ENCODE data around the gene PDE4DIP. TPM values are rescaled to one million over a fixed set of nuclear protein-coding genes. Genes with fewer than 3 reads are reported as not detected.
"Not testable (repeated sequence)": the region's sequence is repeated elsewhere in the genome, so short reads cannot be mapped to it uniquely, and the experiment has no call there.

PDE4DIP gene
- total RNA-seq, 2 experiments from 2014 or later, result 21.5 to 22.3 TPM

DNA sequence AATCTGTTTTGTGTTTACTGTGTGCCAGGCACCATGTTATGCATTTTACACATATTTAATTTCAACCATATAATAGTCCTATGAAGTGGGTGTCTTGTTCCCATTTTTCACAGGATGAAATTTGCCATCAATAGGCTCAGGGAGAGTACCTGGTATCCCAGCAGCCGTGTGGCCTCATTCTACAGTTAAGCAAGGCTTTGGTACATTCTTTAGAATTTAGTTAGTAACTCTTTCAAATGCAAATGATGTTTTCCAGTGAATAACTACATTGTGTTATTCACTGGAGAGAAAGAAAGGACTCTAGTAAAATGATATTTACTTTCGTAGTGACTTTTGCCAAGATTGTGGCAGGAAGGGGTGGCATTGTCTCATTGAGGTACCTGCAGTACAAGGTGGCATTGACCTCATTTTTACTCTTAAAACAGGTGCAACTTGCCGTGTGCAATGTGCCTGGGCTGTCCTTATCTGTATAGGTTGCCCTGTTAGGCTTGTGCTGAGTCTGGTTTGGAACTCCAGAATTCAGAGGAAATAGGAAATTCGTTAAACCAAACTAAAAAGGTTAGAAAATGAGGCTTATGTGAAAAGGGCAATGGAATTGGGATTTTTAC lies 65.1 kb downstream of the PDE4DIP start:
- not testable (repeated sequence) for H3K27me3 Mint-ChIP-seq (ENCODE audit: low read depth)

GRCh38 chr1:148911303-148911928 lies 67.2 kb downstream of the PDE4DIP start:
- H3K36me3 Mint-ChIP-seq (ENCODE audit: low read depth); H3K27me3 Mint-ChIP-seq (ENCODE audit: low read depth); CTCF ChIA-PET; H3K9me3 Mint-ChIP-seq (ENCODE audit: insufficient read depth); ATAC-seq; H3K4me3 Mint-ChIP-seq; DNase-seq; H3K27ac Mint-ChIP-seq; POLR2A ChIA-PET; H3K4me1 Mint-ChIP-seq (ENCODE audit: low read depth): not testable (repeated sequence)

More for the DNA sequence above, 65.1 kb downstream of the PDE4DIP start:
- H3K4me3 Mint-ChIP-seq; POLR2A ChIA-PET; CTCF ChIA-PET; H3K36me3 Mint-ChIP-seq (ENCODE audit: low read depth); ATAC-seq; DNase-seq; H3K4me1 Mint-ChIP-seq (ENCODE audit: low read depth); H3K9me3 Mint-ChIP-seq (ENCODE audit: insufficient read depth); H3K27ac Mint-ChIP-seq: not testable (repeated sequence)

- H3K27ac Mint-ChIP-seq; H3K4me3 Mint-ChIP-seq; POLR2A ChIA-PET; H3K27me3 Mint-ChIP-seq (ENCODE audit: low read depth); CTCF ChIA-PET; ATAC-seq; H3K4me1 Mint-ChIP-seq (ENCODE audit: low read depth); H3K9me3 Mint-ChIP-seq (ENCODE audit: insufficient read depth); DNase-seq; H3K36me3 Mint-ChIP-seq (ENCODE audit: low read depth): not testable (repeated sequence)
Observed at GRCh38 chr1:148916222-148916621, 72.0 kb downstream of the PDE4DIP start.

- H3K4me3 Mint-ChIP-seq; H3K27me3 Mint-ChIP-seq (ENCODE audit: low read depth); H3K9me3 Mint-ChIP-seq (ENCODE audit: insufficient read depth); H3K4me1 Mint-ChIP-seq (ENCODE audit: low read depth); H3K27ac Mint-ChIP-seq; DNase-seq; ATAC-seq; H3K36me3 Mint-ChIP-seq (ENCODE audit: low read depth); POLR2A ChIA-PET; CTCF ChIA-PET: not testable (repeated sequence)
Observed at GRCh38 chr1:148916695-148917348, 72.6 kb downstream of the PDE4DIP start.

DNA sequence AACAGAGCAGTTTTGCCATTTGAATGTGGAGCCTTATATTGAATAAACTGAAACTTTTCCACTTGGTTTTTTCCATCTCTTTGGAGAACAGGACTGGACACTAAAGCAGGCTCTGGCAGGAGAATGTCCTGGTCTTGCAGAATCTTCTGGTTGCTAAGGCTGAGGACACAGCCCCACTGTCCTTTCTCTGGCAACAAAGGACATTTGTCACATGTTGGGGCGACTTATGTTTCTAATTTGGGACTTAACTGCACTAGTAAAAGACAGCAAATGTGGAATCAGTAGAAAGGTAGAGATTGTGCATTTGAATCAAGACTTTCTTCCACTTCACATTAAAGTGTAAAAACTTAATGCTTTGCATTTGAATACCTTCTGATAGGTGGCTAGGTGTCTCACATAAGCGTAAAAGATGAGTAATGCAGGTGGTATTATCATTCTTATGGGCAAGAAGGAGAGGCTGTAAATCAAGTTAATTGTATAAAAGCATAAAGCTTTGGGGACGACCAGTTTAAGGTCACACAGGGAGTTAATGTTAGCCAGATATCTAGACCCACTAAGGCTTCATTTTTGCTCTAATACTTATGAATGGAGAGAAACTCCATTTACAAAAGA lies 74.7 kb downstream of the PDE4DIP start:
- ATAC-seq; POLR2A ChIA-PET; CTCF ChIA-PET; H3K27ac Mint-ChIP-seq; H3K36me3 Mint-ChIP-seq (ENCODE audit: low read depth); H3K9me3 Mint-ChIP-seq (ENCODE audit: insufficient read depth); H3K4me1 Mint-ChIP-seq (ENCODE audit: low read depth); H3K4me3 Mint-ChIP-seq; DNase-seq; H3K27me3 Mint-ChIP-seq (ENCODE audit: low read depth): not testable (repeated sequence)

GRCh38 chr1:148921047-148921446 lies 76.8 kb downstream of the PDE4DIP start:
- H3K9me3 Mint-ChIP-seq (ENCODE audit: insufficient read depth); H3K27ac Mint-ChIP-seq; DNase-seq; H3K4me1 Mint-ChIP-seq (ENCODE audit: low read depth); POLR2A ChIA-PET; H3K4me3 Mint-ChIP-seq; H3K36me3 Mint-ChIP-seq (ENCODE audit: low read depth); ATAC-seq; H3K27me3 Mint-ChIP-seq (ENCODE audit: low read depth); CTCF ChIA-PET: not testable (repeated sequence)

DNA sequence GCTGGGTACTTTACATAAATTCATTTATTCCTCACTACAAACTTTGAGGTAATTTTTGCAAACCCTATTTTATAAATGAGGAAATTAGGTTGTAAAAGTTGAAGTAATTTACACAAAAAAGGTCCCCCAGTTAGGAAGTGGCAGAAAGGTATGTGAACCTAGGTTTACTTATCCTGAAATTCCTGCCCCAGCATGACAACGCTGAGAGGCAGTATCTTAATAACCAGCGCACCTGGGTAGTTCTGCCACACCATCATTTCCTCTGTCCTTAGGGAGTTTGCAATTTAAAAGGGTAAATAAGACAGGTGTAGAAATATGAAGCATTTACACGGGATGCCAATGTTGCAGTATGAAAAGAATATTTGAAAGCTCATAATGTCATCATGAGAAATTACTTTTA lies 79.6 kb downstream of the PDE4DIP start:
- POLR2A ChIA-PET; H3K36me3 Mint-ChIP-seq (ENCODE audit: low read depth); CTCF ChIA-PET; H3K27ac Mint-ChIP-seq; H3K4me1 Mint-ChIP-seq (ENCODE audit: low read depth); ATAC-seq; DNase-seq; H3K9me3 Mint-ChIP-seq (ENCODE audit: insufficient read depth); H3K4me3 Mint-ChIP-seq; H3K27me3 Mint-ChIP-seq (ENCODE audit: low read depth): not testable (repeated sequence)

GRCh38 chr1:148927645-148928044 lies 83.4 kb downstream of the PDE4DIP start:
- DNase-seq; H3K27ac Mint-ChIP-seq; H3K4me3 Mint-ChIP-seq; POLR2A ChIA-PET; H3K4me1 Mint-ChIP-seq (ENCODE audit: low read depth); H3K36me3 Mint-ChIP-seq (ENCODE audit: low read depth); ATAC-seq; H3K27me3 Mint-ChIP-seq (ENCODE audit: low read depth); CTCF ChIA-PET; H3K9me3 Mint-ChIP-seq (ENCODE audit: insufficient read depth): not testable (repeated sequence)

DNA sequence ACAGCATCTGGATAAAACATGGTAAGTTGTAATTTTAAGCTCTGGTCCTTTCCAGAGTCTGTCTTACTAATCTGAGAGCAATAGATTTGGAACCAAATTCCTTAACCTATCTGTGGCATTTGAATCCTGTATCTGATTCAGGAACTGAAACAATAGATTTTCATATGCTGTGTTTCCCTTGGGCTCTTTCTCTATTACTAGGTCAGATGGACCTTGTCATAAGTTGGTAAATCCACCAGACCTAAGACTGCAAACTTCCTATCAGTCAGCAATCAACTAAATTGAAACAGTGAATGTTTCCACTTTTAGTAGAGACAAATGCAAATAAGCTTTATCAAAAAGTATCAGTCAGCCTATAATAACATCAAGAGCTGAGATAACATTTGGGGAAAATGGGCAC lies 85.0 kb downstream of the PDE4DIP start:
- H3K4me1 Mint-ChIP-seq (ENCODE audit: low read depth); POLR2A ChIA-PET; ATAC-seq; H3K27ac Mint-ChIP-seq; H3K4me3 Mint-ChIP-seq; H3K36me3 Mint-ChIP-seq (ENCODE audit: low read depth); H3K9me3 Mint-ChIP-seq (ENCODE audit: insufficient read depth); CTCF ChIA-PET; H3K27me3 Mint-ChIP-seq (ENCODE audit: low read depth); DNase-seq: not testable (repeated sequence)

- H3K27ac Mint-ChIP-seq; H3K9me3 Mint-ChIP-seq (ENCODE audit: insufficient read depth); H3K4me1 Mint-ChIP-seq (ENCODE audit: low read depth); H3K4me3 Mint-ChIP-seq; CTCF ChIA-PET; ATAC-seq; POLR2A ChIA-PET; H3K27me3 Mint-ChIP-seq (ENCODE audit: low read depth); H3K36me3 Mint-ChIP-seq (ENCODE audit: low read depth); DNase-seq: not testable (repeated sequence)
Observed at GRCh38 chr1:148935381-148936002, 91.3 kb downstream of the PDE4DIP start.

DNA sequence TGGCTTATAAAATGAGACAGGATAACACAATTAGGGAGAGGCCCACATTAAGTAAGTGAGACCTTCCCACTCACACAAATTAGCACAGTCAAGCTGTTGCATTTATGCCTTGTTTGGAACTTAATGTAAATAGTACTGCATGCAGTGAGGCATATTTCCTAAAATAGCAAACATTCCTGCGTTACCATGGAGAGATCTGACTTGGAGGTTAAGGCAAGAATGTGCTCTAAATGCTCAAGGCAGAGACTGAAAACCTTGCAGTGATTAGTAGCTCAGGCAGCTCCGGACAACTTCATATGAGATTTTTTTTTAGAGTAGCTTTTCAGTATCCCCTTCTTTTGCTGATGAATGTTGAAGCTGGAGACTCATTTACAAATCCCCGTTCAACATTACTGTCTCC lies 98.7 kb downstream of the PDE4DIP start:
- ATAC-seq; H3K27me3 Mint-ChIP-seq (ENCODE audit: low read depth); H3K36me3 Mint-ChIP-seq (ENCODE audit: low read depth); H3K27ac Mint-ChIP-seq; POLR2A ChIA-PET; CTCF ChIA-PET; H3K4me3 Mint-ChIP-seq; H3K4me1 Mint-ChIP-seq (ENCODE audit: low read depth); H3K9me3 Mint-ChIP-seq (ENCODE audit: insufficient read depth); DNase-seq: not testable (repeated sequence)

DNA sequence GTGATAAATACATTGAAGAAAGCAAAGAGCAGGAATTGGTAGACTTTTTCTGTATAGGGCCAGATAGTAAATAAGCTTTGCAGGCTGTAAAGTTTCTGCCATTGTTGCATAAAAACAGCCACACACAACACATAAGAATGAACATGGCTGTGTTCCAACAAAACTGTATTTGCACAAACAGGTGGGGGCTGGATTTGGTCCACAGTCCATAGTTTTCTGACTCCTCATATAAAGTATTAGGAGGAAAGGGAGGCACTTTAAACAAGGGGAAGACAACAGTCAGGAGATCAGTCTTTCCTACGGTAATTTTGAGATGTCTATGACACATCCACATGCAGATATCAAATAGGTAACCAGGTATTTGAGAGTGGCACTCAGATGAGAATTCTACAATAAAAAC lies 100.9 kb downstream of the PDE4DIP start:
- CTCF ChIA-PET; H3K4me3 Mint-ChIP-seq; H3K27ac Mint-ChIP-seq; POLR2A ChIA-PET; H3K27me3 Mint-ChIP-seq (ENCODE audit: low read depth); ATAC-seq; H3K4me1 Mint-ChIP-seq (ENCODE audit: low read depth); H3K36me3 Mint-ChIP-seq (ENCODE audit: low read depth); DNase-seq; H3K9me3 Mint-ChIP-seq (ENCODE audit: insufficient read depth): not testable (repeated sequence)

Data from activated CD8-positive, alpha-beta T cell treated with anti-CD3 and anti-CD28 coated beads, Interleukin-2, amount 10 ng/mL, durations not matched to agents 7 days and 5 days (primary cell).